GM21737 (cell line): Measurements from ENCODE around the gene FAM20C.
"Not testable (repeated sequence)": the region's sequence is repeated elsewhere in the genome, so short reads cannot be mapped to it uniquely, and the experiment has no call there.

Source experiments
- ATAC-seq: cut with Tn5 transposase; IDR thresholded peaks from one replicate; pipeline ENCODE4 v1.9.1; 2021; ENCODE audit warnings: mild to moderate bottlenecking, moderate library complexity; ENCODE audit not compliant: unreplicated experiment

FAM20C gene

GRCh38 chr7:240146-240676 is 47.8 kb downstream of the FAM20C start:
- ATAC-seq, result no peak

DNA sequence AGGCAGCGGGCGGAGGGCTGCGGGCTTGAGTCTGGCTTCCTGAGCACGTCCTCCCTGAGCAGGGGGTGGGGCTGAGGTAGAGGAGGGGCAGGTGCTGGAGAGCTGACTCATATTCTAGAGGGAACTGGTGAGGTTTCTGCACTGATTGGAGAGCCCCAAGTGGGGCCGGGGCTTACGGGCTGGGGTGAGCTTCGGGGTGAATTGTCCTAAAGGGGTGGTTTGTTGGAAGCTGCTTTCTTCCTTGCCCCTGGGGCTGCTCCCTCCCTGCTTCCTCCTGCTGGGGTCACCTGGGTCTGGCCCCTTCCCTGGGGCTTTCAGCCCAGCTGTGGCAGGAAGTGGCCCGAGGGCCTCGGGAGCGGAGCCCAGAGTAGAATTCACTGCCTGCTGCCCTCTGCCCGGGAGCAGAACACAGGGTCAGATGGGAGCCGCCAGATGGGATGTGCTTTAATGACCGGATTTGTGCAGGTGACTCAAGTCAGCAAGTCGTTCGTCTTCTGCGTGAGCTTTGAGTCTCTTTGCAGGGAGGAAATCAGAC is 48.6 kb downstream of the FAM20C start:
- ATAC-seq, result no peak

- ATAC-seq, result no peak
Observed at GRCh38 chr7:241513-241912, 49.1 kb downstream of the FAM20C start.

DNA sequence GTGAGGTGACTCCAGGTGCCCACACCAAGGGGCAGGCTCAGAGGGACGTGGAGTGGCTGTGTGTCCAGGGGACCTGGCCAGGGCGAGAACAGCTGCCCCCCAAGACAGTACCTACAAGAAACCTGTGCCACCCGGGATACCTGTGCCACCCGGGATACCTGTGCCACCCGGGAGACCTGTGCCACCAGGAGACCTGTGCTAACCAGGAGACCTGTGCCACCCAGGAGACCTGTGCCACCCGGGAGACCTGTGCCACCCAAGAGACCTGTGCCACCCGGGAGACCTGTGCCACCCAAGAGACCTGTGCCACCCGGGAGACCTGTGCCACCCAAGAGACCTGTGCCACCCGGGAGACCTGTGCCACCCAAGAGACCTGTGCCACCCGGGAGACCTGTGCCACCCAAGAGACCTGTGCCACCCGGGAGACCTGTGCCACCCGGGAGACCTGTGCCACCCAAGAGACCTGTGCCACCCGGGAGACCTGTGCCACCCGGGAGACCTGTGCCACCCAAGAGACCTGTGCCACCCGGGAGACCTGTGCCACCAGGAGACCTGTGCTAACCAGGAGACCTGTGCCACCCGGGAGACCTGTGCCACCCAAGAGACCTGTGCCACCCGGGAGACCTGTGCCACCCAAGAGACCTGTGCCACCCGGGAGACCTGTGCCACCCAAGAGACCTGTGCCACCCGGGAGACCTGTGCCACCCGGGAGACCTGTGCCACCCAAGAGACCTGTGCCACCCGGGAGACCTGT is 50.6 kb downstream of the FAM20C start:
- not testable (repeated sequence) for ATAC-seq

GRCh38 chr7:243580-243978 is 51.2 kb downstream of the FAM20C start:
- ATAC-seq, result not testable (repeated sequence)

GRCh38 chr7:244974-245373 is 52.6 kb downstream of the FAM20C start:
- ATAC-seq, result no peak

- no peak for ATAC-seq
Observed at GRCh38 chr7:245574-246295, 53.4 kb downstream of the FAM20C start.

- no peak for ATAC-seq
Observed at GRCh38 chr7:246451-246850, 54.1 kb downstream of the FAM20C start.

DNA sequence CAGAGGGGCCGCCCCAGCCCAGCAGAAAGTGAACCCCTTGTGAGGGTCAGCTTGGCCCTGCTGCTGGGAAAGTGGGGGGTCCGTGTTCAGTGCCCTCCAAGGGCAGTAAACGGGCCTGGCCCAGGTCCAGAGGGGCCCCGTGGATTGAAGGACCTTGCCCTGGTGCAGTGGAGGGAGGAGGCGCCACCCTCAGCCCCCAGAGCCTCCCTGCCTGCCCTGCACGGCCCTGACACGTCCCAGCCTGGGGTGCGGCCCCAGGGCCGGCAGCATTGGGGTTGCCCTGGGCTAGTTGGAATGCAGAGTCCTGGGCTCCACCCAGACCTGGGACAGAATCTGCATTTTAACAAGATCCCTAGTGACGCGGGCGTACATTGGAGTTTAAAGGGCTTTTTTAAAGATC is 54.8 kb downstream of the FAM20C start:
- ATAC-seq, result no peak

DNA sequence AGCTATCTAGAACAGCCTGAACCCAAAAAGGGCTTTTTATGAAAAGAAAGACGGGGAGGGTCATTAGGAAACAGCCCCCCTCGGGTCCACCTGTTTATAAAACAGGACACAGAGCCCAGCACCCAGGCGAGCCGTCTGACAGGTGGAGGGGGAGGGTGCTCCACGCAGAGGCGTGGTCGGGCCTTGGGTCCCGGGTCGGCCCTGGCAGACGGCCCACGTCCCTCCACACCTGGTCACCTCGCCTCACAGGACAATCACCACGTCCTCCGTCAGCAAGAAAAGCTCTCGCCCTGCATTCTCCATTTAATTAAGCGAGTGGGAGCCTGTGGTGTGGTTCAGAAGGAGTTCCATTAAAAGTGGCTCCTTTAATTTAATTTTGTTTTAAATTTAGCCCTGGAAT is 55.3 kb downstream of the FAM20C start:
- no peak for ATAC-seq

DNA sequence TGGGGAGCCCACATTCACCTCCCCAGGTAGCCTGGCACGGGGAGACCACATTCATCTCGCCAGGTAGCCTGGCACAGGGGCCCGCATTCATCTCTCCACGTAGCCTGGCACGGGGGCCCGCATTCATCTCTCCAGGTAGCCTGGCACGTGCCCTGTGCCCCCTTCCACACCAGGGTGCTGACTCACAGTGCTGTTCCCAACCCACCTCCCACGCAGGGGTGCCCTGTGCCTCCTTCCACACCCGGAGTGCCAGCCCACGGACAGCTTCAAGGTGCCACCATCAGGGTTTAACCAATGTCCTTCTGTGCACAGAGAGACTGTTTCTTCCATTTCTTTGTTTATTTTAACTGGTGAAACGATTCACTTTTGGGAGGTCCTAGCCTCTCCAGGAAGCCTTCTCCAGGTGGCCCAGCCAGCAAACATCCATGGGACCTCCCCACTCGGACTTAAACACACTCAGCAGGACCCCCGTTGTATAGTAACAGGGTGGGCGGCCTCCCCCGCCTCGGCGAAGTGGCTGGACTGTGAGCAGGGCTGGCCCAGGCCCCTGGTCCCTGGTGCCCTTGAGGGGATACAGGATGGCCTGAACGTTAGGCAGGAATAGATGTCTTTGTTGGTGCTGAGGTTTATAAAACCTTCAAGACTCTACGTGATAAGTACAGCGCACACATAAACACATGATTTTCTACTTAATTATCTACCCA is 56.5 kb downstream of the FAM20C start:
- ATAC-seq, result no peak

GRCh38 chr7:249989-250388 is 57.6 kb downstream of the FAM20C start:
- no peak for ATAC-seq

GRCh38 chr7:250523-250922 is 58.2 kb downstream of the FAM20C start:
- ATAC-seq, result no peak

DNA sequence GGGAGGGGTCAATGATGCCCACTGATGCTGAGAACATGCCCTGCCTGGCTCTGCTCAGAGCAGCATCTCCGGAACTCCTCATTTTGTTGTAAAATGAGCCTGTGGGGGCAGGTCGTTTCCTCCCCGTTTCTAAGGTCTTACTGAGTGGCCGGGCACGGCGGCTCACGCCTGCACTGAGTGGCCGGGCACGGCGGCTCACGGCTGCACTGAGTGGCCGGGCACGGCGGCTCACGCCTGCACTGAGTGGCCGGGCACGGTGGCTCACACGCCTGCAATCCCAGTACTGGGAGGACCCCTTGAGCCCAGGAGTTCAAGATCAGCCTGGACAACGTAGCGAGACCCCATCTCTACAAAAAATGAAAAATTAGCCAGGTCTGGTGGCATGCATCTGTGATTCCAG is 58.6 kb downstream of the FAM20C start:
- ATAC-seq, result no peak

- no peak for ATAC-seq
Observed at GRCh38 chr7:251446-252175, 59.2 kb downstream of the FAM20C start.

GRCh38 chr7:252216-252965 is 60.0 kb downstream of the FAM20C start:
- ATAC-seq, result no peak

DNA sequence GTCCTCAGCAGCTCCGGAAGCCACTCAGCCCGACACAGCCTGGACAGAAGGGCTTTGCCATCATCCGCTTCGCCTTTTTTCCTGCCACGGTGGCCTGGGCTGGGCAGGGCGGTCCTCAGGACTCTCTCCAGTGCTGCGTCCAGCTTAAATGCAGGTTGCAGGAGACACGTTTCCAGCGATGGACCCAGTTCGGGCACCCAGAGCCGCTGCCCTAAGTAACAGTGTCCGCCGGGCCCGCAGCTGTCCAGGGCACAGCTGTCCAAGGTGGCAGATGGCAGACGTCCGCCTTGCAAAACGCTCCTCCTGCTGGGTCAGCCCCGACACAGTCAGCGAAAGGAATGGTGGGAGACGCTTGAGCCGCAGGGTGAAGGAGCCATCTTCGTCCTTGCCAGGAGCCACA is 60.6 kb downstream of the FAM20C start:
- ATAC-seq, result no peak

DNA sequence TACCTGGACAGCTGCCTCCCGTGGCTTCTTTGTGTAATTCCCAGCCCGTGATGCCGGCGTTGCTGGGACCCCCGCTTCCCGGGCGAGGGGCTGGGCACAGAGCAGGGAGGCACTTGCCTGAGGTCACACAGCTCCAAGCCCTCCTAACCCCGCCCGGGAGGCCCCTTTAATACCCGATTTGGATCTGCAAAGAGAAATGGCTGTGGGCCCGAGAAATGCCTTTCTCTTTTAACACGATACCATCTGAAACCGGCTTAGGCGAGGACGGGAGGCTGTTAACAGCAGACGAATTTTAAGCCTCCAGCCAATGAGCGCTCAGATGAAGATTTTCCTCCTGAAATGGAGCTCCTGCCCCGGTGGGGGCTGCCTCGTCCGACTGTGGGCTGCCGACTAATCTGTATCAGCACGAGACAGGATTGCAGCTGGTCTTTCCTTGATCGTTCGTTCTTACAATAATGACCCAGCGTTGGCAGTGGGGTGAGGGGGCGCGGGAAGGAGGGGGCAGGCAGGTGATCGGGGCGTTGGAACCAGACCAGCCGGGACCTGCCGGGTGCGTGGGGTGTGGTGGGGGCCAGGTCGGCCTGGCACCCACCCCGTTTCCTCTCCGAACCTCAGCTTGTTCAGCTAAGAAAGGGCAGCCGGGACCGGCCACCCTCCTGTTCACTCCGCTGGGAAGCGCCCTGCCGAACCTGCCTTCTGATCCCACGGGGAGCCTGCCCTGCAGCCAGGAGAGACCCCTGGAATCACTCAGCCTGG is 61.4 kb downstream of the FAM20C start:
- no peak for ATAC-seq

DNA sequence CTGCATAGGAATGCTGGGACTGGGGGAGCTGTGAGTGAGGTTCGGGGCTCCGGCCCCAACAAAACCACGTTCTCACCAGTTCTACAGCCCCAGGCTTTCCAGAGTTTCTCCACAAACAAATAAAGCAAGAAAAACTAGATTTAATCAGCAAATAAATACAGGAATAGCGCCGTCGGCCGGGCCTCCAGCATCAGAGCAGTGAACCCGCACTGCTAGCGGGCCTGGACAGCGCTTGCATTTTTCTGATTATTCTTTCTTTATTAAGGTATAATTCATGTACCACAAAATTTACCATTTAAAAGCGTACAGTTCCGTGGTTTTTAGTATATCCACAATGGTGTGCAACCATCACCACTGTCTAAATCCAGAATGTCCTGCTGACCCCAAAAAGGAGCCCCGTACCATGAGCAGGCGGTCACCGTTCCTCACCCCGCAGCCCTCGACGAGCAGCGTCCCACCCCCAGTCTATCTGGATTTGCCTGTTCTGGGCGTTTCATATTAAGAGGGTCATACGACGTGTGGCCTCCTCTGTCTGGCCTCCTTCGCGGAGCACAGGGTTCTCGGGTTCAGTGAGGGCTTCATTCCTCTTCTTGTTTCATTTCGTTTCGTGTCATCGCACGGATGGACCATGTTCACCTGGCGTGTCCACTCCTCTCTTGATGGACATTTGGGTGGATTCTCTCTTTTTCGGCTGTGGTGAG is 62.1 kb downstream of the FAM20C start:
- no peak for ATAC-seq
